ENCODE data around the gene ZNF117. TPM values are rescaled to one million over a fixed set of nuclear protein-coding genes. Genes with fewer than 3 reads are reported as not detected.
"Not testable (repeated sequence)": the region's sequence is repeated elsewhere in the genome, so short reads cannot be mapped to it uniquely, and the experiment has no call there.

Gene ZNF117
- total RNA-seq, 2 experiments from 2014 or later: 5.2 to 6.8 TPM

DNA sequence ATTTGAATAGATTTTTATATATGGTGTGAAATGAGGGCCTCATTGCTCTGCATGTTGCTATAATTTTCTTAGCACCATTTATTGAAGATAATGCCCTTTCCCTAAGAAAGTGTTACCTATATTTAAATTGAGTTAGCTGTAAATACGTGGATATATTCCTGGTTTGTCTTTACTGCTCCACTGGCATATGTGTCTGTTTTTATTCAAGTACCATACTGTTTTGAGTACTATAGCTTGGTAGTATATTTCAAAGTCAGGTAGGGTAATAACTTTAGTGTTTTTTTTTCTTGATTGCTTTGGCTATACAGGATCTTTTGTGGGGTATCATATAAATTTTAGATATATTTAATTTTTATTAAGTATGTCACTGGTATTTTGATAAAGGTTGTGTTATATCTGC lies 56.4 kb downstream of the ZNF117 start:
- H3K27me3 Mint-ChIP-seq: no peaks in the 10 kb centered on the region
- peaks cover 17% of the 10 kb centered on the region for H3K36me3 Mint-ChIP-seq (ENCODE audit: low read depth)
- POLR2A ChIA-PET: no interaction called here
- no peak overlapping the region for H3K27ac Mint-ChIP-seq
- H3K9me3 Mint-ChIP-seq: peaks cover 28% of the 10 kb centered on the region
- CTCF ChIA-PET: no interaction called here
- H3K4me1 Mint-ChIP-seq: no peaks in the 10 kb centered on the region
- no peak overlapping the region for H3K4me3 Mint-ChIP-seq
- DNase-seq: no peak

DNA sequence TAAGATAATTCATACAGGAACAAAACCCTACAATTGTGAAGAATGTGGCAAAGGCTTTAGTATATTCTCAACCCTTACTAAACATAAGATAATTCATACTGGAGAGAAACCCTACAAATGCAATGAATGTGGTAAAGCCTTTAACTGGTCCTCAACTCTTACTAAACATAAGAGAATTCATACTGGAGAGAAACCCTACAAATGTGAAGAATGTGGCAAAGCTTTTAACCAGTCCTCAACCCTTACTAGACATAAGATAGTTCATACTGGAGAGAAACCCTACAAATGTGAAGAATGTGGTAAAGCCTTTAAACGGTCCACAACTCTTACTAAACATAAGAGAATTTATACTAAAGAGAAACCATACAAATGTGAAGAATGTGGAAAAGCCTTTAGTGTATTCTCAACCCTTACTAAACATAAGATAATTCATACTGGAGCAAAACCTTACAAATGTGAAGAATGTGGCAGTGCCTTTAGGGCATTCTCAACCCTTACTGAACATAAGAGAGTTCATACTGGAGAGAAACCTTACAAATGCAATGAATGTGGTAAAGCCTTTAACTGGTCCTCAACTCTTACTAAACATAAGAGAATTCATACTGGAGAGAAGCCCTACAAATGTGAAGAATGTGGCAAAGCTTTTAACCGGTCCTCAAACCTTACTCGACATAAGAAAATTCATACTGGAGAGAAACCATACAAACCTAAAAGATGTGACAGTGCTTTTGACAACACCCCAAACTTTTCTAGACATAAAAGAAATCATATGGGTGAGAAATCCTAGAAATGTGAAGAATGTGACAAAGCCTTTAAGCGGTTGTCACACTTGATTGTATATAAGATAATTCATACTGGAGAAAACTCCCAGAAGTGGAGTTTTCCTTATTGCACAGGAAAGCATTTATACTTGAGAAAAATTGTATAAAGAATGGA lies 62.3 kb downstream of the ZNF117 start:
- H3K27me3 Mint-ChIP-seq, DNase-seq, CTCF ChIA-PET, H3K4me1 Mint-ChIP-seq, POLR2A ChIA-PET, H3K4me3 Mint-ChIP-seq, H3K27ac Mint-ChIP-seq: not testable (repeated sequence)
- H3K9me3 Mint-ChIP-seq: peaks cover 48% of the 10 kb centered on the region
- H3K36me3 Mint-ChIP-seq (ENCODE audit: low read depth): peaks cover 61% of the 10 kb centered on the region

Other genes starting within 250 kb of the ZNF117 start
- gene ZNF138, start 196.6 kb downstream of the ZNF117 start, total RNA-seq: 10 to 100 TPM; 11.2 to 14.1 TPM
- gene ZNF273, start 87.8 kb downstream of the ZNF117 start, total RNA-seq: 10 to 100 TPM in 1 of 2 experiments, 1 to 10 TPM in 1; 9.7 to 11.7 TPM
- 10 to 100 TPM; 10.3 to 11.9 TPM for gene ERV3-1, start 15.7 kb upstream of the ZNF117 start, total RNA-seq